Hepatocyte (in vitro differentiated cells): Measurements from ENCODE around the gene GPR55. TPM values are rescaled to one million over a fixed set of nuclear protein-coding genes. Genes with fewer than 3 reads are reported as not detected.

Source experiments
- DNase-seq: peaks from one replicate; pipeline ENCODE4 v3.0.0-alpha.2; 2016; ENCODE audit warnings: low spot score
- H2AFZ ChIP-seq: fragments of 200-600 bp; sonication (generic); 2 replicates; pipeline ENCODE4 v1.6.0; 2016; ENCODE audit warnings: antibody characterized with exemption, mild to moderate bottlenecking
- H3K27ac ChIP-seq: fragments of 200-600 bp; sonication (generic); 2 replicates; pipeline ENCODE4 v1.5.1; 2016; ENCODE audit warnings: mild to moderate bottlenecking
- H3K27me3 ChIP-seq: fragments of 200-600 bp; sonication (generic); 2 replicates; pipeline ENCODE4 v1.6.1; 2016
- H3K36me3 ChIP-seq: fragments of 200-600 bp; sonication (generic); replicated peaks from 2 replicates; pipeline ENCODE4 v1.5.1; 2016; ENCODE audit warnings: low read depth; ENCODE audit not compliant: insufficient read depth
- H3K4me1 ChIP-seq: fragments of 200-600 bp; sonication (generic); 2 replicates; pipeline ENCODE4 v1.5.1; 2016; ENCODE audit warnings: mild to moderate bottlenecking, moderate library complexity; ENCODE audit not compliant: insufficient read depth
- H3K4me2 ChIP-seq: fragments of 200-600 bp; sonication (generic); 2 replicates; pipeline ENCODE4 v1.6.0; 2016
- H3K4me3 ChIP-seq: fragments of 200-600 bp; sonication (generic); 2 replicates; pipeline ENCODE4 v1.5.1; 2016; ENCODE audit warnings: mild to moderate bottlenecking
- H3K79me2 ChIP-seq: fragments of 200-600 bp; sonication (generic); 2 replicates; pipeline ENCODE4 v1.6.0; 2017; ENCODE audit warnings: mild to moderate bottlenecking
- H3K9me2 ChIP-seq: fragments of 200-600 bp; sonication (generic); replicated peaks from 2 replicates; pipeline ENCODE4 v1.6.0; 2017; ENCODE audit warnings: mild to moderate bottlenecking; ENCODE audit not compliant: insufficient read depth
- H3K9me3 ChIP-seq: fragments of 200-600 bp; sonication (generic); 2 replicates; pipeline ENCODE4 v1.5.1; 2016; ENCODE audit warnings: low read depth, mild to moderate bottlenecking
- H4K20me1 ChIP-seq: fragments of 200-600 bp; sonication (generic); 2 replicates; pipeline ENCODE4 v1.6.0; 2016; ENCODE audit warnings: mild to moderate bottlenecking; ENCODE audit not compliant: insufficient read depth, poor library complexity, severe bottlenecking
- EZH2 ChIP-seq: fragments of 200-600 bp; sonication (generic); IDR thresholded peaks from 2 replicates; pipeline ENCODE4 v1.6.1; 2016; ENCODE audit warnings: antibody characterized with exemption, mild to moderate bottlenecking, borderline replicate concordance
- EZH2phosphoT487 ChIP-seq: fragments of 200-600 bp; sonication (generic); IDR thresholded peaks from one replicate; pipeline ENCODE4 v1.6.1; 2018; ENCODE audit warnings: antibody characterized with exemption, mild to moderate bottlenecking, low read depth, moderate library complexity; ENCODE audit not compliant: unreplicated experiment, severe bottlenecking
- WGBS: methylation state at CpG from one replicate; pipeline ENCODE4 v1.1.6; 2016; ENCODE audit warnings: low lambda C conversion rate; ENCODE audit errors: missing lambda C conversion rate; 5-methylcytosine and 5-hydroxymethylcytosine counted together
- polyA plus RNA-seq: library from polyadenylated mRNA; unstranded; fragments of >200 nt; fragmentation: Nextera tagmentation; extraction: Ambion mirVana; gene quantifications from 2 replicates; pipeline ENCODE4 v1.2.1, GENCODE V29; 2016
- total RNA-seq: library from RNA; depleted of rRNA; stranded (reverse); fragments of >200 nt; gene quantifications from 2 replicates; pipeline ENCODE4 v1.2.3, GENCODE V29; 2014
- TF ChIP-seq, protein P1 (sequence below): fragments of 200-600 bp; sonication (generic); IDR thresholded peaks from 2 replicates; pipeline ENCODE4 v1.5.1; 2016; ENCODE audit warnings: antibody characterized with exemption, mild to moderate bottlenecking; ENCODE audit not compliant: poor library complexity

The GPR55 gene
- total and polyA plus RNA-seq, 2 experiments from 2014 or later, result 0.83 TPM; not detected in 1

DNA sequence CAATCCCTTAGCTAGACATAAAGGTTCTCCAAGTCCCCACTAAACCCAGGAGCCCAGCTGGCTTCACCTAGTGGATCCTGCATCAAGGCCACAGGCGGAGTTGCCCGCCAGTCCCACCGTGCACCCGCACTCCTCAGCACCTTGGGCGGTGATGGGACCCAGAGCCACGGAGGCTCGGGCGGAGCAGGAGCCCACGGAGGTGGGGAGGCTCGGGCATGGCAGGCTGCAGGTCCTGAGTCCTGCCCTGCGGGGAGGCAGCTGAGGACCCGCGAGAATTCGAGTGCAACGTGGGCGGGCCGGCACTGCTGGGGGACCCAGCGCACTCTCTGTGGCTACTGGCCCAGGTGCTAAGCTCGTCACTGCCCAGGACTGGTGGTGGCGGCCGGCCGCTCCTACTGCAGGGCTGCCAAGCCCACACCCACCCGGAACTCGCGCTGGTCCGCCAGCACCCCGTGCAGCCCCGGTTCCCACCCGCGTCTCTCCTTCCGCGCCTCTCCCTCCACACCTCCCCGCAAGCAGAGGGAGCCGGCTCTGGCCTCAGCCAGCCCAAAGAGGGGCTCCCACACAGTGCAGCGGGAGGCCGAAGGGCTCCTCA, 39.2 kb upstream of the GPR55 start:
- TF ChIP-seq EZH2phosphoT487, result no peak
- TF ChIP-seq, protein P1, sequence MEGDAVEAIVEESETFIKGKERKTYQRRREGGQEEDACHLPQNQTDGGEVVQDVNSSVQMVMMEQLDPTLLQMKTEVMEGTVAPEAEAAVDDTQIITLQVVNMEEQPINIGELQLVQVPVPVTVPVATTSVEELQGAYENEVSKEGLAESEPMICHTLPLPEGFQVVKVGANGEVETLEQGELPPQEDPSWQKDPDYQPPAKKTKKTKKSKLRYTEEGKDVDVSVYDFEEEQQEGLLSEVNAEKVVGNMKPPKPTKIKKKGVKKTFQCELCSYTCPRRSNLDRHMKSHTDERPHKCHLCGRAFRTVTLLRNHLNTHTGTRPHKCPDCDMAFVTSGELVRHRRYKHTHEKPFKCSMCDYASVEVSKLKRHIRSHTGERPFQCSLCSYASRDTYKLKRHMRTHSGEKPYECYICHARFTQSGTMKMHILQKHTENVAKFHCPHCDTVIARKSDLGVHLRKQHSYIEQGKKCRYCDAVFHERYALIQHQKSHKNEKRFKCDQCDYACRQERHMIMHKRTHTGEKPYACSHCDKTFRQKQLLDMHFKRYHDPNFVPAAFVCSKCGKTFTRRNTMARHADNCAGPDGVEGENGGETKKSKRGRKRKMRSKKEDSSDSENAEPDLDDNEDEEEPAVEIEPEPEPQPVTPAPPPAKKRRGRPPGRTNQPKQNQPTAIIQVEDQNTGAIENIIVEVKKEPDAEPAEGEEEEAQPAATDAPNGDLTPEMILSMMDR, result no peak
- TF ChIP-seq EZH2, result no peak
- Histone ChIP-seq H2AFZ (no peak overlapping the region), H3K27ac (no peak overlapping the region), H3K79me2 (no peaks in the 10 kb centered on the region), H3K4me3 (no peak overlapping the region), H3K9me3 (no peaks in the 10 kb centered on the region), H3K27me3 (no peaks in the 10 kb centered on the region), H3K4me1 (no peaks in the 10 kb centered on the region), H3K36me3 (no peaks in the 10 kb centered on the region), H3K9me2 (no peaks in the 10 kb centered on the region), H3K4me2 (no peak overlapping the region), H4K20me1 (no peaks in the 10 kb centered on the region)
- 98% methylated on average over 29 of the region's 36 CpGs for WGBS
- DNase-seq, result no peak

DNA sequence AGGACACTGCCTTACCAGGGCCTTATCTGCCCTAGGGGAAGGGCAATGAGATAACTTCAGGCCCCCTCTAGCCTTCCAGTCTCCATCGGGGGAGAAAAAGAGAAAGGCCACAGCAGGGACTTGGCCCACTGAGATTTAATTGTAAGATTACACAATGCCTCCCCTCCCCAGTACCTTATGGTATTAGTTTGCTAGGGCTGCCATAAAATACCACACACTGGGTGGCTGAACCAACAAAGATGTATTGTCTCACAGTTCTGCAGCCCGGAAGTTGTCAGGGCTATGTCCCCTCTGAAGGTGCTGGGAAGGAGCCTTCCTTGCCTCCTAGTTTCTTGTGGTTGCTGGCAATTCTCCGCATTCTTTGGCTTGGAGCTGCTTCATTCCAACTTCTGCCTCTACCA, 36.0 kb upstream of the GPR55 start:
- H3K9me3 ChIP-seq, result no peaks in the 10 kb centered on the region
- TF ChIP-seq, protein P1, result no peak
- TF ChIP-seq EZH2, result no peak
- no peak for TF ChIP-seq EZH2phosphoT487
- WGBS, result 46% methylated on average over 3 of the region's 3 CpGs
- no peaks in the 10 kb centered on the region for H3K36me3 ChIP-seq
- H3K4me2 ChIP-seq, result no peak overlapping the region
- no peaks in the 10 kb centered on the region for H4K20me1 ChIP-seq
- no peaks in the 10 kb centered on the region for H3K27me3 ChIP-seq
- DNase-seq, result no peak
- H3K9me2 ChIP-seq, result no peaks in the 10 kb centered on the region
- H3K4me3 ChIP-seq, result no peak overlapping the region
- no peaks in the 10 kb centered on the region for H3K79me2 ChIP-seq
- H2AFZ ChIP-seq, result no peak overlapping the region
- H3K27ac ChIP-seq, result no peak overlapping the region
- peaks cover 4% of the 10 kb centered on the region for H3K4me1 ChIP-seq

DNA sequence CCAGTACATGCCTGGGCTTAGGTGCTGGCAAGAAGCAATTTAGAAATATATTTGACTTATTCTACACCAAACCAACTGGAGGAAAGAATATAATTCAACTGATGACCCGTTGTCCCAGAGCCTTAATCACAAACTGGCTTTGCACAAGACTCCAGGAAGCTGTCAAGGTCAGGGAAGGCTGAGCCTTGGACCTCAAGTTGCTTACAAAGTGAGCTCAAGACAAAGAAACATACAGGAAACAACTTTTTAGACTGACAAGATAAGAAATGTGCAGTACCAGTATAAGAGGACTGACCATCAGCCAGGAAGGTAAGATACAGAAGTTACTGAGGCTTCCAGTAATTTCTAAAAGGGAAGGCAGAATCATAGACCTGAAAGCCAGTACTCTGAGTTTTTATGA, 35.0 kb upstream of the GPR55 start:
- WGBS, result 69% methylated on average over 1 of the region's 1 CpG
- DNase-seq, result no peak

More for the DNA sequence above, 35.0 kb upstream of the GPR55 start:
- no peaks in the 10 kb centered on the region for H3K9me2 ChIP-seq
- H3K27ac ChIP-seq, result peak overlapping the region; percentile 19
- no peaks in the 10 kb centered on the region for H3K36me3 ChIP-seq
- H3K4me3 ChIP-seq, result no peak overlapping the region
- no peaks in the 10 kb centered on the region for H3K9me3 ChIP-seq
- H3K79me2 ChIP-seq, result no peaks in the 10 kb centered on the region
- TF ChIP-seq EZH2phosphoT487, result no peak
- TF ChIP-seq, protein P1, result no peak
- TF ChIP-seq EZH2, result no peak
- H3K27me3 ChIP-seq, result no peaks in the 10 kb centered on the region
- no peaks in the 10 kb centered on the region for H4K20me1 ChIP-seq
- H2AFZ ChIP-seq, result no peak overlapping the region
- H3K4me1 ChIP-seq, result peaks cover 4% of the 10 kb centered on the region
- no peak overlapping the region for H3K4me2 ChIP-seq
